Duodenal mucosa (tissue), 2 donors: ENCODE results near the gene TXNRD2.

Source experiments
- H3K27ac ChIP-seq: one replicate; pipeline ENCODE4 v1.7.0; 2013; ENCODE audit warnings: low read depth, low read length
- H3K27me3 ChIP-seq, 2 donors: one replicate each; pipeline ENCODE4 v1.7.0; 2013; ENCODE audit warnings: low read length in 2 of 2, control low read depth in 1 of 2; ENCODE audit not compliant: insufficient read depth in 2 of 2, control insufficient read depth in 1 of 2
- H3K36me3 ChIP-seq, 2 donors: one replicate each; pipeline ENCODE4 v1.7.0; 2013; ENCODE audit warnings: low read length in 2 of 2, control low read depth in 1 of 2; ENCODE audit not compliant: insufficient read depth in 2 of 2, control insufficient read depth in 1 of 2
- H3K4me1 ChIP-seq, 2 donors: one replicate each; pipeline ENCODE4 v1.7.0; 2013; ENCODE audit warnings: low read length in 2 of 2, control low read depth in 1 of 2; ENCODE audit not compliant: insufficient read depth in 2 of 2, control insufficient read depth in 1 of 2
- H3K4me3 ChIP-seq, 2 donors: one replicate each; pipeline ENCODE4 v1.7.0; 2013; ENCODE audit warnings: low read length in 2 of 2, low read depth in 1 of 2
- H3K9ac ChIP-seq, 2 donors: one replicate each; pipeline ENCODE4 v1.7.0; 2013; ENCODE audit warnings: low read length in 2 of 2, low read depth in 1 of 2
- H3K9me3 ChIP-seq, 2 donors: one replicate each; pipeline ENCODE4 v1.7.0; 2013; ENCODE audit warnings: low read length in 2 of 2, control low read depth in 1 of 2; ENCODE audit not compliant: control insufficient read depth in 1 of 2

TXNRD2 gene

GRCh38 chr22:19855504-19856409 lies 85.9 kb downstream of the TXNRD2 start:
- H3K4me3 ChIP-seq = peak overlapping the region; percentile 96 to 98
- peaks cover 29 to 35% of the 10 kb centered on the region in 2 donors for H3K4me1 ChIP-seq
- H3K9ac ChIP-seq = peak overlapping the region; percentile 72 to 99
- H3K9me3 ChIP-seq = no peaks in the 10 kb centered on the region
- peaks cover 16 to 18% of the 10 kb centered on the region in 2 donors for H3K36me3 ChIP-seq
- H3K27ac ChIP-seq = peak overlapping the region; percentile 90
- no peaks in the 10 kb centered on the region for H3K27me3 ChIP-seq

GRCh38 chr22:19854778-19855503 lies 86.7 kb downstream of the TXNRD2 start, which contains the start of the genes GNB1L and RTL10:
GNB1L (minus strand) TSS chr22:19854874; CDS start chr22:19821355, 33,519 bp downstream.
RTL10 (minus strand) TSS chr22:19854874; CDS start chr22:19852261, 2,613 bp downstream.
- no peaks in the 10 kb centered on the region for H3K27me3 ChIP-seq
- peak within 1 kb of the TSS; percentile 90 for H3K27ac ChIP-seq
- H3K9ac ChIP-seq = peak within 1 kb of the TSS; percentile 91 to 99
- peaks cover 37 to 43% of the 10 kb centered on the region in 2 donors for H3K4me1 ChIP-seq
- peak within 1 kb of the TSS; percentile 96 to 98 for H3K4me3 ChIP-seq
- peaks cover 18 to 24% of the 10 kb centered on the region in 2 donors for H3K36me3 ChIP-seq
- no peaks in the 10 kb centered on the region for H3K9me3 ChIP-seq

GRCh38 chr22:19853879-19854777 lies 87.5 kb downstream of the TXNRD2 start:
- peak overlapping the region; percentile 91 to 99 for H3K9ac ChIP-seq
- peaks cover 18 to 24% of the 10 kb centered on the region in 2 donors for H3K36me3 ChIP-seq
- H3K4me3 ChIP-seq = peak overlapping the region; percentile 96 to 98
- no peaks in the 10 kb centered on the region for H3K9me3 ChIP-seq
- H3K27ac ChIP-seq = peak overlapping the region; percentile 77
- H3K4me1 ChIP-seq = peaks cover 44 to 46% of the 10 kb centered on the region in 2 donors
- H3K27me3 ChIP-seq = no peaks in the 10 kb centered on the region

DNA sequence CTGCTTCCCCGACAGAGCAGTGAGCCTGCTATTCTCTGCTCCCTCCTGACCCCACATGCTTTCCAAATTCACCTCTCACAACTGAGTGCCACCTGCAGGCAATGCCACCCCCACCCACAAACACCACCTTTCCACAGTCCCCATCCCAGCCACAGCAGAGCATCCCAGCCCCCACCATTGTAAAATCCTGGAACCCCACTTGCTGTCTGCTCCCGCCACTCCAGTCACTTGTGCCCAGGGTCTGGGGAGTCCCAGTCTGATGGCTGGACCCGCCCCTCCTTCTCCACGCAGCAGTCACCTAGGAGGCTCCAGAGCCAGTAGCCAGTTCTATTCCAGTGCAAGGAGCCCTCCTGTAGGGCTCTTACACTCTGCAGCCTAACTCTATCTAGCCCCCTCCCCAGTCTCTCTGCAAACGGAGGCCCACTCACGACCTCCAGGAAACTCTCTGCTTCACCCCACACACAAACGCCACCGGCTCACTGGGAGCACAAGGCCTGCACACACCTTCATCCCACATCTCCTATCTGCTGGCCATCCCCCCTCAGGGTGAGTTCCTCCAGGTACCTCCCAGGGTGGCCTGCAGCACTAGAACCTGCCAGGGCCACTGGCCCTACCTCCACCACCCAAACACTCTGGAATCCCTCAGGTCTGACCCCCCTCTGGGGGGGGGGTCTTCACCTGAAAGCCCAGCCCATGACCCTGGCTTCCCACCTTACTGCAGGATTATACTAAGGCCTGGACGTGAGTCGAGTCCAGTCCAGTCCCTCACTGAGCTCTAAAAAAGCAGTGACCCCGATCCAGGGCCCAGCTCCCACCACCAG lies 88.3 kb downstream of the TXNRD2 start:
- H3K4me3 ChIP-seq = peak overlapping the region; percentile 96 to 98
- H3K27me3 ChIP-seq = no peaks in the 10 kb centered on the region
- H3K27ac ChIP-seq = no peak overlapping the region
- no peaks in the 10 kb centered on the region for H3K9me3 ChIP-seq
- H3K36me3 ChIP-seq = peaks cover 18 to 24% of the 10 kb centered on the region in 2 donors
- peak overlapping the region; percentile 91 to 99 for H3K9ac ChIP-seq
- H3K4me1 ChIP-seq = peaks cover 51 to 55% of the 10 kb centered on the region in 2 donors

GRCh38 chr22:19852177-19852781 lies 89.3 kb downstream of the TXNRD2 start:
- no peak overlapping the region for H3K9ac ChIP-seq

GRCh38 chr22:19851291-19852176 lies 90.1 kb downstream of the TXNRD2 start:
- Histone ChIP-seq H3K9ac (no peak overlapping the region), H3K4me3 (no peak overlapping the region), H3K27ac (no peak overlapping the region), H3K9me3 (no peaks in the 10 kb centered on the region), H3K4me1 (peaks cover 55 to 58% of the 10 kb centered on the region in 2 donors), H3K36me3 (peaks cover 18 to 24% of the 10 kb centered on the region in 2 donors), H3K27me3 (no peaks in the 10 kb centered on the region)

More at GRCh38 chr22:19852177-19852781, 89.3 kb downstream of the TXNRD2 start:
- peaks cover 18 to 24% of the 10 kb centered on the region in 2 donors for H3K36me3 ChIP-seq
- peak overlapping the region in 1 of 2 donors; percentile 96 for H3K4me3 ChIP-seq
- H3K4me1 ChIP-seq = peaks cover 55 to 58% of the 10 kb centered on the region in 2 donors
- no peaks in the 10 kb centered on the region for H3K27me3 ChIP-seq
- H3K27ac ChIP-seq = no peak overlapping the region
- no peaks in the 10 kb centered on the region for H3K9me3 ChIP-seq

DNA sequence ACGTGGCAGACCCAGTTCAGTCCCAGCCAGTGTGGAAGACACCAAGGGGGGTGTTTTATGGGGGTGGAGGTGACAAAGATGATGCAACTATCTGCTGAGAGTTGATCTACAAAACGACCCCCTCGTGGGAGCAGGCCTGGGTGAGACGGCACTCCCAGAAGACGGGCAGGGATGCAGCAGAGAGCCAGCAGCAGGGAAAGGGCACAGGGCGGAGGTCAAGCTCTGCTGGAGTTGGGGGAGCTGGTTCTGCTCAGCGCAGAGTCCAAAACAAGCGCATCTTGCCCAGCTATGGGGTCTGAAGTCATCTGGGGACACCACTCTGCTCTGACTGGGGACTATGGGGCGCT lies 90.9 kb downstream of the TXNRD2 start:
- Histone ChIP-seq H3K9ac (no peak overlapping the region), H3K4me1 (peaks cover 51 to 52% of the 10 kb centered on the region in 2 donors), H3K36me3 (peaks cover 18 to 24% of the 10 kb centered on the region in 2 donors), H3K27ac (no peak overlapping the region), H3K9me3 (no peaks in the 10 kb centered on the region), H3K27me3 (no peaks in the 10 kb centered on the region), H3K4me3 (no peak overlapping the region)
